Ovary (tissue), 9 donors: ENCODE measurements around the gene CD276. TPM values are rescaled to one million over a fixed set of nuclear protein-coding genes. Genes with fewer than 3 reads are reported as not detected.
A peak's percentile ranks its signal among the peaks of the same experiment; 100 is the strongest.
"Not testable (repeated sequence)": the region's sequence is repeated elsewhere in the genome, so short reads cannot be mapped to it uniquely, and the experiment has no call there.

Source experiments
- DNase-seq, 5 donors: peaks; one replicate each; pipeline ENCODE4 v3.0.0-alpha.2; 2019 to 2020
- H3K27ac ChIP-seq, 2 donors: fragments of 200-600 bp; one replicate each; pipeline versions ENCODE4 v1.5.1 to v1.8.0; 2019 to 2022
- H3K27me3 ChIP-seq: fragments of 200-600 bp; one replicate; pipeline ENCODE4 v1.8.0; 2022
- H3K36me3 ChIP-seq: fragments of 200-600 bp; sonication (generic); one replicate; pipeline ENCODE4 v1.5.1; 2019
- H3K4me1 ChIP-seq: one replicate; pipeline ENCODE4 v1.8.1; 2013; ENCODE audit warnings: mild to moderate bottlenecking, moderate library complexity; ENCODE audit not compliant: insufficient read depth
- H3K4me3 ChIP-seq: fragments of 200-600 bp; sonication (generic); one replicate; pipeline ENCODE4 v1.5.1; 2017
- H3K9me3 ChIP-seq, 2 donors: fragments of 200-600 bp in 1 of 2; sonication (generic) in 1 of 2; one replicate each; pipeline versions ENCODE4 v1.5.1 to v1.8.1; 2013 to 2019; ENCODE audit warnings: mild to moderate bottlenecking in 1 of 2, moderate library complexity in 1 of 2
- CTCF ChIP-seq, 3 donors: fragments of 450-650 bp in 2 of 3; fragments of 200-600 bp in 1 of 3; IDR thresholded peaks; one replicate each; pipeline versions ENCODE4 v1.5.1 to v1.8.0; 2016 to 2022; ENCODE audit warnings: antibody characterized with exemption in 3 of 3, mild to moderate bottlenecking in 1 of 3
- EP300 ChIP-seq: sonication (generic); formaldehyde crosslinking; IDR thresholded peaks from one replicate; pipeline ENCODE4 v1.6.1; 2017; ENCODE audit warnings: antibody characterized with exemption
- POLR2A ChIP-seq: fragments of 450-650 bp; IDR thresholded peaks from one replicate; pipeline ENCODE4 v1.6.1; 2017; ENCODE audit warnings: antibody characterized with exemption, mild to moderate bottlenecking, moderate library complexity
- WGBS, 3 donors: extraction: QIAGEN DNeasy Blood & Tissue Kit in 1 of 3; methylation state at CpG; one replicate each; pipeline versions ENCODE4 v1.1.5 to v1.1.7; 2013 to 2017; 5-methylcytosine and 5-hydroxymethylcytosine counted together
- intact Hi-C, 4 donors: fragments of 100-400 bp; cut with DNase I; formaldehyde crosslinking; loops; one replicate each; pipeline versions ENCODE4 v1.11.0 to v1.15.1; 2022 to 2023
- polyA plus RNA-seq, 2 donors: library from polyadenylated mRNA; stranded (reverse); fragments of 200-250 nt in 1 of 2; fragments of 350-450 nt in 1 of 2; fragmentation: Illumina TruSeq in 1 of 2; extraction: RNeasy Lipid Tissue Mini Kit (QIAGEN cat#74804) in 1 of 2; gene quantifications; one replicate each; pipeline ENCODE4 v1.2.3, GENCODE V29; 2013 to 2014
- total RNA-seq, 7 donors: library from RNA; depleted of rRNA in 2 of 7; stranded (reverse); fragments of >200 nt in 2 of 7; fragmentation: NEBNext Ultra II Directional in 3 of 7; extraction: Animal tissue kit (Norgen Biotek cat#: 25700) in 3 of 7; gene quantifications; one replicate each; pipeline versions ENCODE4 v1.1.0 to v1.2.4, GENCODE V29; 2016 to 2023
- donor health status: DM: no; HTN: no; CAD: no; lungs with moderate emphysema.
- donor health status: DM: no; HTN: no; CAD: no.
- donor health status: Bipolar disorder and iron deficiency.
- donor health status: DM: yes; HTN: yes; CAD: no.
- donor health status: DM: no; HTN: no; CAD: no.
- donor health status: DM: yes; HTN: yes; CAD: no.

The CD276 gene
- total and polyA plus RNA-seq, 9 donors, result 22.5 to 69.2 (median 53.7) TPM

- H3K27ac ChIP-seq, result peak overlapping the region in 1 of 2 donors; percentile 16
- intact Hi-C loops, result loop anchor here in 3 of 4 donors (5.0 to 10.0 kb wide), 3 partner anchors 55 to 135 kb away; no protein-coding TSS in a partner anchor
- H3K27me3 ChIP-seq, result no peaks in the 10 kb centered on the region
- peak; percentile 87 to 93 (median 91) for DNase-seq
- 2 to 4% (median 3%) methylated on average over 9 of the region's 9 CpGs for WGBS, 3 donors
- H3K4me3 ChIP-seq, result no peak overlapping the region
- no peaks in the 10 kb centered on the region for H3K36me3 ChIP-seq
- peaks cover 4% of the 10 kb centered on the region for H3K4me1 ChIP-seq
- TF ChIP-seq POLR2A (no peak), CTCF (IDR thresholded peaks at IDR 0.05) (no peak), EP300 (no peak)
- no peaks in the 10 kb centered on the region for H3K9me3 ChIP-seq
Observed at GRCh38 chr15:73697033-73697467, 12.9 kb downstream of the CD276 start.

- Histone ChIP-seq H3K4me3 (no peak overlapping the region), H3K9me3 (no peaks in the 10 kb centered on the region), H3K27ac (no peak overlapping the region), H3K27me3 (no peaks in the 10 kb centered on the region), H3K36me3 (no peaks in the 10 kb centered on the region), H3K4me1 (peaks cover 2% of the 10 kb centered on the region)
- WGBS, 3 donors, result 75 to 78% (median 77%) methylated on average over 14 of the region's 14 CpGs
- no peak for DNase-seq
- intact Hi-C loops, result loop anchor here (1.0 to 10.0 kb wide), 8 partner anchors 23 to 455 kb away; no protein-coding TSS in a partner anchor
- TF ChIP-seq CTCF (IDR thresholded peaks at IDR 0.05) (no peak), POLR2A (no peak), EP300 (no peak)
Observed at GRCh38 chr15:73699249-73700040, 15.3 kb downstream of the CD276 start.

- peaks cover 9% of the 10 kb centered on the region for H3K4me1 ChIP-seq
- no peaks in the 10 kb centered on the region for H3K9me3 ChIP-seq
- 35 to 38% (median 38%) methylated on average over 13 of the region's 13 CpGs for whole genome bisulfite sequencing, 3 donors
- no peak overlapping the region for H3K4me3 ChIP-seq
- no peaks in the 10 kb centered on the region for H3K27me3 ChIP-seq
- DNase-seq, result peak; percentile 72 to 85 (median 82)
- no peaks in the 10 kb centered on the region for H3K36me3 ChIP-seq
- intact Hi-C loops, result loop anchor here in 3 of 4 donors (5.0 to 10.0 kb wide), 3 partner anchors 63 to 455 kb away; no protein-coding TSS in a partner anchor
- TF ChIP-seq CTCF (IDR thresholded peaks at IDR 0.05), result peak; percentile 83 to 95 (median 85)
- no peak for TF ChIP-seq POLR2A
- no peak overlapping the region for H3K27ac ChIP-seq
Observed at GRCh38 chr15:73700041-73700842, 16.1 kb downstream of the CD276 start.

GRCh38 chr15:73702311-73703239, 18.4 kb downstream of the CD276 start:
- not testable (repeated sequence) for H3K27me3 ChIP-seq, H3K9me3 ChIP-seq, H3K4me3 ChIP-seq, H3K4me1 ChIP-seq, H3K27ac ChIP-seq, H3K36me3 ChIP-seq, DNase-seq
- 82 to 84% (median 84%) methylated on average over 22 to 33 of the region's 33 CpGs for WGBS, 3 donors
- intact Hi-C loops, result loop anchor here in 3 of 4 donors (5.0 to 10.0 kb wide), 3 partner anchors 65 to 458 kb away; no protein-coding TSS in a partner anchor

- H3K4me1 ChIP-seq, H3K27me3 ChIP-seq, H3K27ac ChIP-seq, H3K9me3 ChIP-seq, H3K4me3 ChIP-seq, H3K36me3 ChIP-seq: not testable (repeated sequence)
- 86 to 92% (median 87%) methylated on average over 23 of the region's 23 CpGs for WGBS, 3 donors
- intact Hi-C loops, result loop anchor here in 3 of 4 donors (5.0 to 10.0 kb wide), 3 partner anchors 66 to 459 kb away; no protein-coding TSS in a partner anchor
- peak in 1 of 5 donors; percentile 46 for DNase-seq
Observed at GRCh38 chr15:73703601-73704000, 19.4 kb downstream of the CD276 start.

- H3K4me1 ChIP-seq, DNase-seq, H3K27me3 ChIP-seq, H3K9me3 ChIP-seq, H3K4me3 ChIP-seq, H3K36me3 ChIP-seq: not testable (repeated sequence)
- 79 to 85% (median 82%) methylated on average over 15 to 23 of the region's 23 CpGs for WGBS, 3 donors
- intact Hi-C loops, result loop anchor here in 3 of 4 donors (5.0 to 10.0 kb wide), 3 partner anchors 67 to 460 kb away; no protein-coding TSS in a partner anchor
- peak overlapping the region in 1 of 2 donors; percentile 69 for H3K27ac ChIP-seq
Observed at GRCh38 chr15:73704142-73704868, 20.1 kb downstream of the CD276 start.
